HK-2 (cell line): Measurements from ENCODE around the gene METTL27.
"Not testable (repeated sequence)": the region's sequence is repeated elsewhere in the genome, so short reads cannot be mapped to it uniquely, and the experiment has no call there.

Experiments
- DNase-seq: peaks from one replicate; pipeline ENCODE4 v3.0.0-alpha.2; 2018; ENCODE audit not compliant: unreplicated experiment

Gene METTL27

GRCh38 chr7:73839290-73839689 lies 3.0 kb downstream of the METTL27 start:
- DNase-seq = no peak

GRCh38 chr7:73838642-73839041 lies 3.7 kb downstream of the METTL27 start:
- no peak for DNase-seq

- not testable (repeated sequence) for DNase-seq
Measured at GRCh38 chr7:73837167-73837566, 5.1 kb downstream of the METTL27 start.

- DNase-seq = no peak
Measured at GRCh38 chr7:73834626-73835191, 7.6 kb downstream of the METTL27 start.

GRCh38 chr7:73833251-73833919 lies 8.9 kb downstream of the METTL27 start:
- DNase-seq = no peak

- no peak for DNase-seq
Measured at GRCh38 chr7:73832806-73833205, 9.5 kb downstream of the METTL27 start.

GRCh38 chr7:73831834-73832651 lies 10.3 kb downstream of the METTL27 start:
- DNase-seq = peak; percentile 35

GRCh38 chr7:73831584-73831833 lies 10.8 kb downstream of the METTL27 start:
- DNase-seq = peak; percentile 57

- DNase-seq = peak; percentile 92
Measured at GRCh38 chr7:73830681-73831583, 11.4 kb downstream of the METTL27 start, which contains the start of gene CLDN4. Gene CLDN4 (plus strand): TSS chr7:73830996. CDS start chr7:73831202, 206 bp downstream.

- no peak for DNase-seq
Measured at GRCh38 chr7:73829921-73830680, 12.2 kb downstream of the METTL27 start.

GRCh38 chr7:73829505-73829904 lies 12.8 kb downstream of the METTL27 start:
- no peak for DNase-seq

- no peak for DNase-seq
Measured at GRCh38 chr7:73828972-73829371, 13.3 kb downstream of the METTL27 start.

- peak; percentile 85 for DNase-seq
Measured at GRCh38 chr7:73828107-73828803, 14.1 kb downstream of the METTL27 start.

GRCh38 chr7:73827567-73828106 lies 14.7 kb downstream of the METTL27 start:
- DNase-seq = no peak

GRCh38 chr7:73824986-73825385 lies 17.3 kb downstream of the METTL27 start:
- no peak for DNase-seq

- DNase-seq = no peak
Measured at GRCh38 chr7:73823873-73824592, 18.3 kb downstream of the METTL27 start.

- no peak for DNase-seq
Measured at GRCh38 chr7:73823257-73823656, 19.1 kb downstream of the METTL27 start.

- peak; percentile 98 for DNase-seq
Measured at GRCh38 chr7:73822319-73823173, 19.8 kb downstream of the METTL27 start.
